ENCODE measurements around the gene EP400.

GRCh38 chr12:131901431-131902331 lies 48.1 kb upstream of the EP400 start:
- TF ChIP-seq EZH2 (IDR thresholded peaks at IDR 0.05; ENCODE audit: borderline replicate concordance): no peak
- no peak for TF ChIP-seq CTCF (IDR thresholded peaks at IDR 0.05; ENCODE audit: poor library complexity)
